Erythroblast (primary cell): ENCODE measurements around the gene SGK1.
"Not testable (repeated sequence)": the region's sequence is repeated elsewhere in the genome, so short reads cannot be mapped to it uniquely, and the experiment has no call there.

Experiments used
- DNase-seq, 2 experiments: peaks; one replicate each; lab custom pipeline; 2025; lab: John Stamatoyannopoulos, UW
- GATA1 ChIP-seq: IDR thresholded peaks from 2 replicates; pipeline ENCODE4 v1.6.1; 2011; ENCODE audit warnings: low read depth, mild to moderate bottlenecking, control low read depth, low read length, moderate library complexity
- POLR2A ChIP-seq: IDR thresholded peaks from 2 replicates; pipeline ENCODE4 v1.6.1; 2011; ENCODE audit warnings: mild to moderate bottlenecking, low read length

SGK1 gene

DNA sequence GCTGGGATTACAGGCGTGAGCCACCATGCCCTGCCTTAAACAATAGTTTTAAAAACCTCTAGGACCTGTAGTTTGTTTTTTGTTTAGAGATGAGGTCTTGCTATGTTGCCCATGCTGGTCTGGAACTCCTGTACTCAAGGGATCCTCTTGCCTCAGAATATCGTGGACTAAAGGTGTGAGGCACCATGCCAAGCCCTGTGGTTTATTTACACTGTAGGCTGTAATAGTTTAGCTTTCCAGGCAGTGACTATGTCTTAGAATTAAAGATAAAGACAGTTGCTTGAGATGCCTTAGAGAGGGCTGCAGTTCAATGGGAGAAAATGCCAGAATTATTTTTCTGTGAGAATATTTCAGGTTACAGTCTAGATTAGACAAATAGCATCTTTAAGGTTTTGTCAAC is 72.9 kb downstream of the SGK1 start:
- no peak for DNase-seq
- TF ChIP-seq POLR2A = no peak
- no peak for TF ChIP-seq GATA1

DNA sequence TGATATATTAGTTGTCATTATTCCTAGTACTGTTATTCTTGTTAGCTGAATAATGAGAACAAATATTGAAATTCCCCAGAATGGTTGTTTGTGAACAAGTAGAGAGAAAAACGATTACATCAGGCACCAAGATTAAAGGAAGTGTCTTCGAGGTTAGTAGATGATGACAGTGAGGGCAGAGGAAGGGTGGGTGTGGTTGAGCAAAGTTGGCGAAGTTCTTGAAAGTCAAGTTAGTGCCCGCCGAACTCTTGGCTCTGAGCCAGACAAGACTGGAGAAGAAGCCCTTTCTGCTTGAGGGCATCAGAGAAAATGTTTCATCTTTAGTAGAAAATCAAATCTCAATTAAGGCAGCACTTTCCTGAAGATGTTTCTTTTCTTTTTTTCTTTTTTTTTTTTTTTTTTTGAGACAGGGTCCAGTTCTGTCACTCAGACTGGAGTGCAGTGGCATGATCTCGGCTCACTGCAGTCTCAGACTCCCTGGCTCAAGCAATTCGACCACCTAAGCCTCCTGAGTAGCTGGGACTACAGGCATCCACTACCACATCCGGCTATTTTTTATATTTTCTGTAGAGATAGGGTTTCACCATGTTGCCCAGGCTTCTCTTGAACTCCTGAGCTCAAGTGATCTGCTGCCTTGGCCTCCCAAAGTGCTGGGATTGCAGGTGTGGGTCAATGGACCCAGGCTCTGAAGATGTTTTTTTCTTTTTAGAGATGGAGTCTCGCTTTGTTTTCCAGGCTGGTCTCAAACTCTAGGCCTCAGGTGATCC is 77.1 kb downstream of the SGK1 start:
- no peak for TF ChIP-seq POLR2A
- no peak for TF ChIP-seq GATA1
- peak; percentile 43 to 52 for DNase-seq

GRCh38 chr6:134238960-134239795 is 78.7 kb downstream of the SGK1 start:
- peak; percentile 19 to 71 for DNase-seq
- TF ChIP-seq GATA1 = no peak
- TF ChIP-seq POLR2A = no peak

GRCh38 chr6:134238006-134238405 is 79.9 kb downstream of the SGK1 start:
- no peak for DNase-seq
- TF ChIP-seq GATA1 (no peak), POLR2A (no peak)

DNA sequence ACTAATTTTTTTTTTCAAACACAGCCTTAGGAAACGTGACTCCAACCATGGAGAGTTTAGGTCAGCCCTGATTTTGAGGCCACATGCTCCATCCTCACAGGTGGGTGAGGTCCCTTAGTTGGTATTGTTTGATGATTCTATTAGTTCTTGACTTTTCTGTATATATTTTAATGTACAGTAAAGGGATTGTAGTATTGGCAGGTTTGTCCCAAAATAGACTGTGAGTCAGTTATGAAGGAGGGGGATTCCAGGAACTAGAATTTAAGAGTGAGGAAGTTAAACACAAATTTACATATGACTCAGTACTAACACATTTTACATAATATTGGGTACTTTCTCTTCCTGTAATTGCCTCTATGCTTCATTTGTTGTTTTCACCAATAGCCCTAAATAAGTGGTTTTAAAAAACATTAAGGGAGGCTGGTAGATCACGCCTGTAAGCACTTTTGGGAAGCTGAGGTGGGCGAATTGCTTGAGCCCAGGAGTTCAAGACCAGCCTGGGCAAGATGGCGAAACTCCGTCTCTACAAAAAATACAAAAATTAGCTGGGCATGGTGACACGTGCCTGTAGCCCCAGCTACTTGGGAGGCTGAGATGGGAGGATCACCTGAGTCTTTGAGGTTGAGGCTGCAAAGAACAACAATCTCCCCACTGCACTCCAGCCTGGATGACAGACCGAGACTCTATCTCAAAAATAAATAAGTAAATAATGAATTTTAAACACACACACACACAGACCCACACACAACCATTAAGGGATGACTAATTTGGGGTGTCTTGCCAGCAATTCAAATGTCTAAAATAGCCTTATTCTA is 81.8 kb downstream of the SGK1 start:
- peak in 1 of 2 experiments; percentile 13 for DNase-seq
- TF ChIP-seq POLR2A (no peak), GATA1 (no peak)

GRCh38 chr6:134235334-134235733 is 82.6 kb downstream of the SGK1 start:
- DNase-seq = not testable (repeated sequence)

DNA sequence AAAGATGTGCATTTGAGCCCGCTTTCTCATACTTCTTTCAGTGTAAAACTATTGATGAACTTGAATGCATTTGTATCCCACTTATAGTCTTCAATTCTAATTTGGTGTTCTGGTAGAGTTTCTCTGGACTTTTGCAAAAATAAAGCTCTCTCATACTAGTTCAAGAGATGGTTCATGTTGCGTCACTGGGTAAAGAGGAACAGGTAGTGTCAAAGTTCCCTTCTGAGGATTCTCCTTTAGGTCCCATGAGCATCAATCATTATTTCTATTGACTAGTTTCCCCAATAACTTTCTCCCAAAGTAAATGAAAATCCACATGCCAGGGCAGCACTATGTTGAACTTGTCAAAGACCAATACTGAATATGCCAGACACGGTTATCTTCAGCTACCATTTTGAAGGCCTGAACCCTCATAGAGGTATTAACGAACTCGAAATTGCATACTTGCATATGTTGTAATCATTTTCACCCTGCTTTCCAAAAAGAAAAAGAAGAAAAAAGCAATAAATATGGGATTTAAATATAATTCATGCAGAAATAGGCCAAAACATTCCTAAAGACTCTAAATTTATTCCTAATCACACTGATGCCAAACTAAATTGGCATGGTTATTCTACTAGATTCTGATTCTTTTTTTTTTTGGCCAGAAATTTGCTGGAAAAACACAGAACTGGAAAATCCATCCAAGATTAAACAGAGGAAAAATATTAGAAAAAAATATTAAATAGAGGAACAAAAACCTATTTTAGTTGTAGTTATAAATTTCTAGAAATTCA is 84.5 kb downstream of the SGK1 start:
- TF ChIP-seq GATA1 = no peak
- no peak for TF ChIP-seq POLR2A

DNA sequence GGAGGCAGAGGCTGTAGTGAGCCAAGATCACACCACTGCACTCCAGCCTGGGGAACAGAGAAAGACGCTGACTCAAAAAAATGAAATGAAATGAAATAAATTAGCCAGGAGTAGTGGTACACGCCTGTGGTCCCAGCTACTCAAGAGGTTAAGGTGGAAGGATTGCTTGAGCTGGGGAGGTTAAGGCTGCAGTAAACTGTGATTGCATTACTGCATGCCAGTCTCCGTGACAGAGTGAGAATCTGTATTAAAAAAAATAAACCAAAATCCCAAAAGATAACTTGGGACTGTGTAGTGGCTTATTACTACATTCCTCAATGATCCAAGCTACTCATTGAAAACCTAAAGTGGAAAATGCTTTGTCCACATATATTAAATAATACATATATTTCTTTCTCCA is 87.0 kb downstream of the SGK1 start:
- DNase-seq = no peak
- no peak for TF ChIP-seq POLR2A
- TF ChIP-seq GATA1 = no peak

More for the DNA sequence above, 84.5 kb downstream of the SGK1 start:
- no peak for DNase-seq

- TF ChIP-seq GATA1 = no peak
- no peak for TF ChIP-seq POLR2A
- no peak for DNase-seq
Observed at GRCh38 chr6:134230087-134230700, 87.7 kb downstream of the SGK1 start.

- TF ChIP-seq POLR2A (no peak), GATA1 (no peak)
- DNase-seq = no peak
Observed at GRCh38 chr6:134229520-134229919, 88.4 kb downstream of the SGK1 start.

GRCh38 chr6:134223796-134224420 is 94.0 kb downstream of the SGK1 start:
- no peak for TF ChIP-seq GATA1
- TF ChIP-seq POLR2A = no peak
- no peak for DNase-seq

GRCh38 chr6:134221250-134221649 is 96.7 kb downstream of the SGK1 start:
- DNase-seq = no peak
- TF ChIP-seq POLR2A (no peak), GATA1 (no peak)

GRCh38 chr6:134217798-134218140 is 100.1 kb downstream of the SGK1 start:
- TF ChIP-seq POLR2A (no peak), GATA1 (no peak)
- DNase-seq = no peak
